HG03066 (cell line): ENCODE data around the gene L3MBTL3.
"Not testable (repeated sequence)": the region's sequence is repeated elsewhere in the genome, so short reads cannot be mapped to it uniquely, and the experiment has no call there.

ENCODE experiments used
- ATAC-seq: cut with Tn5 transposase; IDR thresholded peaks from one replicate; pipeline ENCODE4 v1.9.1; 2021; ENCODE audit warnings: low read depth; ENCODE audit not compliant: unreplicated experiment

L3MBTL3 gene

GRCh38 chr6:130167655-130168054 lies 149.3 kb downstream of the L3MBTL3 start:
- no peak for ATAC-seq

- ATAC-seq: not testable (repeated sequence)
Observed at GRCh38 chr6:130170160-130170559, 151.8 kb downstream of the L3MBTL3 start.

GRCh38 chr6:130173377-130174004 lies 155.1 kb downstream of the L3MBTL3 start:
- not testable (repeated sequence) for ATAC-seq

GRCh38 chr6:130176378-130176777 lies 158.0 kb downstream of the L3MBTL3 start:
- no peak for ATAC-seq

GRCh38 chr6:130178692-130179091 lies 160.3 kb downstream of the L3MBTL3 start:
- ATAC-seq: no peak

- ATAC-seq: no peak
Observed at GRCh38 chr6:130182466-130182865, 164.1 kb downstream of the L3MBTL3 start.

GRCh38 chr6:130183271-130184222 lies 165.2 kb downstream of the L3MBTL3 start:
- no peak for ATAC-seq

GRCh38 chr6:130185658-130186057 lies 167.3 kb downstream of the L3MBTL3 start:
- no peak for ATAC-seq

- ATAC-seq: no peak
Observed at GRCh38 chr6:130187335-130188206, 169.2 kb downstream of the L3MBTL3 start.

- no peak for ATAC-seq
Observed at GRCh38 chr6:130188207-130188899, 170.0 kb downstream of the L3MBTL3 start.

- ATAC-seq: no peak
Observed at GRCh38 chr6:130189531-130190397, 171.4 kb downstream of the L3MBTL3 start.
